HEK293T (cell line): ENCODE results near the gene OR2V2.
"Not testable (repeated sequence)": the region's sequence is repeated elsewhere in the genome, so short reads cannot be mapped to it uniquely, and the experiment has no call there.

Experiments
- CTCF ChIA-PET: fragments of 350-600 bp; formaldehyde crosslinking; extraction: SDS; loops from one replicate; lab custom pipeline; 2021; ENCODE audit warnings: antibody characterized with exemption, inconsistent platforms; lab: Yijun Ruan, JAX
- POLR2A ChIA-PET: fragments of 350-600 bp; formaldehyde crosslinking; extraction: SDS; loops from one replicate; lab custom pipeline; 2020; ENCODE audit warnings: antibody characterized with exemption, inconsistent platforms; lab: Yijun Ruan, JAX
- DNase-seq: peaks from one replicate; pipeline ENCODE4 v3.0.0; 2012; ENCODE audit warnings: mixed read lengths; ENCODE audit errors: extremely low spot score
- ARNT ChIP-seq: fragments of 450-650 bp; IDR thresholded peaks from 2 replicates; pipeline ENCODE4 v1.6.1; 2017; ENCODE audit warnings: mild to moderate bottlenecking
- BHLHE40 ChIP-seq: fragments of 450-650 bp; IDR thresholded peaks from 2 replicates; pipeline ENCODE4 v1.6.1; 2016; ENCODE audit warnings: mild to moderate bottlenecking, moderate library complexity, borderline replicate concordance
- CTBP1 ChIP-seq: fragments of 450-650 bp; IDR thresholded peaks from 2 replicates; pipeline ENCODE4 v1.6.1; 2016; ENCODE audit warnings: borderline replicate concordance
- ELF4 ChIP-seq: fragments of 450-650 bp; IDR thresholded peaks from 2 replicates; pipeline ENCODE4 v1.6.1; 2017; ENCODE audit warnings: antibody characterized with exemption
- FOXA1 ChIP-seq: fragments of 450-650 bp; IDR thresholded peaks from 2 replicates; pipeline ENCODE4 v1.6.1; 2016; ENCODE audit warnings: mild to moderate bottlenecking
- FOXK2 ChIP-seq: fragments of 450-650 bp; IDR thresholded peaks from 2 replicates; pipeline ENCODE4 v1.6.1; 2016; ENCODE audit warnings: mild to moderate bottlenecking
- FOXM1 ChIP-seq: fragments of 450-650 bp; IDR thresholded peaks from 2 replicates; pipeline ENCODE4 v1.6.1; 2017; ENCODE audit warnings: mild to moderate bottlenecking, borderline replicate concordance
- HDGF ChIP-seq: fragments of 450-650 bp; IDR thresholded peaks from 2 replicates; pipeline ENCODE4 v1.6.1; 2017; ENCODE audit warnings: antibody characterized with exemption, borderline replicate concordance
- L3MBTL2 ChIP-seq: fragments of 450-650 bp; conservative IDR thresholded peaks from 2 replicates; pipeline ENCODE4 v1.6.1; 2016; ENCODE audit warnings: mild to moderate bottlenecking
- LEF1 ChIP-seq: fragments of 450-650 bp; IDR thresholded peaks from 2 replicates; pipeline ENCODE4 v1.6.1; 2017; ENCODE audit warnings: mild to moderate bottlenecking, borderline replicate concordance
- NFRKB ChIP-seq: fragments of 450-650 bp; IDR thresholded peaks from 2 replicates; pipeline ENCODE4 v1.6.1; 2016; ENCODE audit warnings: mild to moderate bottlenecking, moderate library complexity
- PKNOX1 ChIP-seq: fragments of 450-650 bp; IDR thresholded peaks from 2 replicates; pipeline ENCODE4 v1.6.1; 2016
- SP1 ChIP-seq: fragments of 450-650 bp; IDR thresholded peaks from 2 replicates; pipeline ENCODE4 v1.6.1; 2017
- SUZ12 ChIP-seq: fragments of 450-650 bp; IDR thresholded peaks from 2 replicates; pipeline ENCODE4 v1.6.1; 2016; ENCODE audit warnings: mild to moderate bottlenecking
- TARDBP ChIP-seq: fragments of 450-650 bp; IDR thresholded peaks from 2 replicates; pipeline ENCODE4 v1.6.1; 2016
- ZNF384 ChIP-seq: fragments of 450-650 bp; IDR thresholded peaks from 2 replicates; pipeline ENCODE4 v1.6.1; 2016

Gene OR2V2

GRCh38 chr5:181104606-181105390, 42.6 kb upstream of the OR2V2 start:
- CTCF ChIA-PET: interaction anchor here (0.6 kb wide), 1 partner anchor 760 kb away, joined by 4 read pairs; no protein-coding TSS in a partner anchor
- POLR2A ChIA-PET, DNase-seq: not testable (repeated sequence)

- no peak for DNase-seq
- CTCF ChIA-PET: interaction anchor here (0.6 kb wide), 1 partner anchor 761 kb away, joined by 4 read pairs; no protein-coding TSS in a partner anchor
- POLR2A ChIA-PET: no interaction called here
- TF ChIP-seq SUZ12: no peak
- TF ChIP-seq FOXK2: no peak
- TF ChIP-seq ARNT: no peak
- TF ChIP-seq ZNF384: no peak
- no peak for TF ChIP-seq BHLHE40
- TF ChIP-seq NFRKB: no peak
- TF ChIP-seq CTBP1: no peak
- TF ChIP-seq TARDBP: no peak
- no peak for TF ChIP-seq FOXA1
- TF ChIP-seq LEF1: no peak
- no peak for TF ChIP-seq SP1
- TF ChIP-seq PKNOX1: no peak
- no peak for TF ChIP-seq HDGF
- no peak for TF ChIP-seq FOXM1
- no peak for TF ChIP-seq L3MBTL2
- TF ChIP-seq ELF4: no peak
These were observed 41.9 kb upstream of the OR2V2 start for GRCh38 chr5:181105391-181106025.

GRCh38 chr5:181107699-181108098, 39.7 kb upstream of the OR2V2 start:
- POLR2A ChIA-PET: no interaction called here
- CTCF ChIA-PET: no interaction called here
- DNase-seq: no peak

GRCh38 chr5:181108578-181109165, 38.7 kb upstream of the OR2V2 start:
- ChIA-PET CTCF (no interaction called here), POLR2A (no interaction called here)
- no peak for DNase-seq
- TF ChIP-seq NFRKB: no peak

More at GRCh38 chr5:181107699-181108098, 39.7 kb upstream of the OR2V2 start:
- TF ChIP-seq SP1: no peak

- ChIA-PET POLR2A (no interaction called here), CTCF (no interaction called here)
- DNase-seq: no peak
- TF ChIP-seq ELF4: no peak
- TF ChIP-seq FOXA1: no peak
- no peak for TF ChIP-seq FOXK2
- no peak for TF ChIP-seq FOXM1
- TF ChIP-seq CTBP1: no peak
- TF ChIP-seq LEF1: no peak
- TF ChIP-seq TARDBP: no peak
- no peak for TF ChIP-seq L3MBTL2
- no peak for TF ChIP-seq ARNT
These were observed 37.8 kb upstream of the OR2V2 start for GRCh38 chr5:181109489-181110013.

- POLR2A ChIA-PET: no interaction called here
- no peak for TF ChIP-seq HDGF
- no peak for TF ChIP-seq ELF4
- no peak for TF ChIP-seq SUZ12
- no peak for TF ChIP-seq CTBP1
- TF ChIP-seq L3MBTL2: no peak
- TF ChIP-seq FOXA1: no peak
- TF ChIP-seq LEF1: no peak
- no peak for TF ChIP-seq ARNT
- TF ChIP-seq SP1: no peak
- TF ChIP-seq BHLHE40: no peak
- TF ChIP-seq NFRKB: no peak
- no peak for TF ChIP-seq PKNOX1
- TF ChIP-seq ZNF384: no peak
- no peak for TF ChIP-seq TARDBP
- TF ChIP-seq FOXM1: no peak
- TF ChIP-seq FOXK2: no peak
- CTCF ChIA-PET: no interaction called here
- DNase-seq: no peak
These were observed 36.4 kb upstream of the OR2V2 start for GRCh38 chr5:181111010-181111409.

GRCh38 chr5:181112476-181112875, 34.9 kb upstream of the OR2V2 start:
- no peak for DNase-seq

GRCh38 chr5:181113572-181113971, 33.8 kb upstream of the OR2V2 start:
- DNase-seq, POLR2A ChIA-PET, CTCF ChIA-PET: not testable (repeated sequence)

More at GRCh38 chr5:181112476-181112875, 34.9 kb upstream of the OR2V2 start:
- ChIA-PET CTCF (no interaction called here), POLR2A (no interaction called here)
- no peak for TF ChIP-seq BHLHE40
